Endothelial cell of umbilical vein (primary cell): ENCODE data around the gene ZNF141. TPM values are rescaled to one million over a fixed set of nuclear protein-coding genes. Genes with fewer than 3 reads are reported as not detected.

Experiments
- BruUV-seq: library from RNA; stranded (reverse); fragments of 400-500 nt; replicated peaks from 2 replicates; lab custom pipeline; 2021; lab: Mats Ljungman, UMichigan
- CTCF ChIA-PET: fragments of 300-600, 350-600 bp; sonication (Branson Sonifier 250); formaldehyde crosslinking; loops from one replicate; lab custom pipeline; 2021; ENCODE audit warnings: antibody characterized with exemption, inconsistent platforms; lab: Charles Lee
- POLR2A ChIA-PET: fragments of 300-600, 350-600 bp; sonication (Branson Sonifier 250); formaldehyde crosslinking; loops from one replicate; lab custom pipeline; 2021; ENCODE audit warnings: antibody characterized with exemption, inconsistent platforms; lab: Charles Lee
- DNase-seq: peaks from one replicate; pipeline ENCODE4 v3.0.0-alpha.2; 2011; ENCODE audit warnings: low read depth, low spot score
- FAIRE-seq: peaks from 2 replicates; lab custom pipeline; 2011; peaks lifted over from hg19 to GRCh38; lab: Jason Lieb, UNC
- H2AFZ ChIP-seq: 2 replicates; pipeline ENCODE4 v1.6.0; 2012; ENCODE audit warnings: low read depth, low read length, control low read depth, inconsistent platforms
- H3K27ac ChIP-seq: 2 replicates; pipeline ENCODE4 v1.5.1; 2011; ENCODE audit warnings: low read depth, mild to moderate bottlenecking, control low read depth, low read length, moderate library complexity; ENCODE audit not compliant: insufficient read depth
- H3K27me3 ChIP-seq, 2 experiments: 2 replicates each; pipeline versions ENCODE4 v1.6.0 to v1.6.1; 2011; ENCODE audit warnings: low read length in 2 of 2, mixed read lengths in 1 of 2; ENCODE audit not compliant: control insufficient read depth in 2 of 2, insufficient read depth in 2 of 2
- H3K36me3 ChIP-seq, 2 experiments: 2 replicates in 1 of 2; 3 replicates in 1 of 2; pipeline ENCODE4 v1.5.1; 2011; ENCODE audit warnings: low read length in 2 of 2, mild to moderate bottlenecking in 1 of 2, moderate library complexity in 1 of 2; ENCODE audit not compliant: control insufficient read depth in 2 of 2, insufficient read depth in 2 of 2; ENCODE audit errors: extremely low read depth in 1 of 2
- H3K4me1 ChIP-seq: 3 replicates; pipeline ENCODE4 v1.5.1; 2011; ENCODE audit warnings: mild to moderate bottlenecking, low read length; ENCODE audit not compliant: control insufficient read depth, insufficient read depth; ENCODE audit errors: extremely low read depth
- H3K4me2 ChIP-seq: 2 replicates; pipeline ENCODE4 v1.6.1; 2011; ENCODE audit warnings: low read length, control low read depth, mixed read lengths; ENCODE audit not compliant: insufficient read depth
- H3K4me3 ChIP-seq, 3 experiments: fragments of 200-600 bp in 1 of 3; sonication (generic), shearing (Covaris generic) in 1 of 3; replicated peaks in 1 of 3; 2 replicates each; pipeline ENCODE4 v1.5.1; 2011 to 2016; ENCODE audit warnings: control low read depth in 3 of 3, low read length in 3 of 3, mild to moderate bottlenecking in 2 of 3, inconsistent platforms in 1 of 3, low read depth in 1 of 3, moderate library complexity in 1 of 3; ENCODE audit not compliant: insufficient read depth in 1 of 3
- H3K79me2 ChIP-seq: 2 replicates; pipeline ENCODE4 v1.6.0; 2012; ENCODE audit warnings: low read length, inconsistent platforms; ENCODE audit not compliant: control insufficient read depth, insufficient read depth
- H3K9ac ChIP-seq: replicated peaks from 2 replicates; pipeline ENCODE3; 2011; ENCODE audit warnings: low read length, control low read depth; ENCODE audit not compliant: insufficient read depth; ENCODE audit errors: extremely low read depth
- H3K9me1 ChIP-seq: replicated peaks from 3 replicates; pipeline ENCODE4 v1.6.0; 2011; ENCODE audit warnings: mild to moderate bottlenecking, low read length; ENCODE audit not compliant: control insufficient read depth, insufficient read depth; ENCODE audit errors: extremely low read depth
- H3K9me3 ChIP-seq: replicated peaks from 2 replicates; pipeline ENCODE4 v1.5.1; 2012; ENCODE audit warnings: low read length, inconsistent platforms; ENCODE audit not compliant: control insufficient read depth, insufficient read depth
- H4K20me1 ChIP-seq: replicated peaks from 2 replicates; pipeline ENCODE3; 2011; ENCODE audit warnings: mild to moderate bottlenecking, low read length; ENCODE audit not compliant: control insufficient read depth, insufficient read depth; ENCODE audit errors: extremely low read depth
- EZH2 ChIP-seq: IDR thresholded peaks from 2 replicates; pipeline ENCODE4 v1.6.1; 2012; ENCODE audit warnings: borderline replicate concordance, low read depth, mild to moderate bottlenecking, moderate library complexity, low read length, inconsistent platforms; ENCODE audit not compliant: severe bottlenecking
- FOS ChIP-seq: IDR thresholded peaks from 2 replicates; pipeline ENCODE4 v1.6.1; 2011; ENCODE audit warnings: mild to moderate bottlenecking, low read length, moderate library complexity, borderline replicate concordance; ENCODE audit not compliant: insufficient read depth
- GATA2 ChIP-seq: IDR thresholded peaks from 2 replicates; pipeline ENCODE4 v1.7.0; 2011; ENCODE audit warnings: low read depth, mild to moderate bottlenecking, moderate library complexity, mixed read lengths, low read length; ENCODE audit not compliant: insufficient read length, insufficient read depth
- JUN ChIP-seq: IDR thresholded peaks from 2 replicates; pipeline ENCODE4 v1.6.1; 2011; ENCODE audit warnings: borderline replicate concordance, low read depth; ENCODE audit not compliant: insufficient read length, insufficient read depth
- MYC ChIP-seq: IDR thresholded peaks from one replicate; pipeline ENCODE4 v1.6.1; 2011; ENCODE audit warnings: mild to moderate bottlenecking, low read depth, low read length
- POLR2A ChIP-seq: IDR thresholded peaks from 2 replicates; pipeline ENCODE4 v1.6.1; 2012; ENCODE audit warnings: low read depth, mild to moderate bottlenecking, control low read depth, low read length
- POLR2AphosphoS5 ChIP-seq: IDR thresholded peaks from 2 replicates; pipeline ENCODE4 v1.6.1; 2012; ENCODE audit warnings: low read depth, mild to moderate bottlenecking, control low read depth, low read length, moderate library complexity; ENCODE audit not compliant: insufficient read depth
- dilution Hi-C: fragments of 300-500 bp; cut with MboI; formaldehyde crosslinking; loops from one replicate; pipeline ENCODE4 v1.15.0; 2019; ENCODE audit warnings: low sequenced_read_pairs; ENCODE audit not compliant: extremely low pct_ligation_motif_present
- intact Hi-C: fragments of 100-400 bp; cut with micrococcal nuclease; formaldehyde crosslinking; loops from one replicate; pipeline ENCODE4 v1.10.0; 2022
- polyA plus RNA-seq, 4 experiments: library from polyadenylated mRNA; depleted of rRNA in 3 of 4; stranded (reverse) in 3 of 4; unstranded in 1 of 4; fragments of >200 nt; gene quantifications; 2 replicates each; pipeline versions ENCODE4 v1.2.1 to v1.2.3, GENCODE V29; 2011 to 2012; ENCODE audit warnings: missing spikeins in 1 of 4
- total RNA-seq: library from RNA; stranded (reverse); gene quantifications from 2 replicates; pipeline ENCODE4 v1.2.3, GENCODE V29; 2021
- TF ChIP-seq, protein P1 (sequence below), 2 donors: IDR thresholded peaks; 1 replicate in 1 of 2; 2 replicates in 1 of 2; pipeline ENCODE4 v1.5.1; 2011; ENCODE audit warnings: low read length in 2 of 2, mild to moderate bottlenecking in 2 of 2, moderate library complexity in 2 of 2, control low read depth in 1 of 2, inconsistent platforms in 1 of 2, low read depth in 1 of 2; ENCODE audit not compliant: insufficient read depth in 1 of 2; ENCODE audit errors: extremely low read depth in 1 of 2
- TF ChIP-seq, protein P2 (sequence below): IDR thresholded peaks from 2 replicates; pipeline ENCODE4 v1.6.1; 2011; ENCODE audit not compliant: insufficient read depth, insufficient read length

ZNF141 gene
- total and polyA plus RNA-seq, 2 donors (not counting 3 experiments of a cell fraction or from before 2014, with no cell fraction given), result 2.2 to 11.4 TPM

DNA sequence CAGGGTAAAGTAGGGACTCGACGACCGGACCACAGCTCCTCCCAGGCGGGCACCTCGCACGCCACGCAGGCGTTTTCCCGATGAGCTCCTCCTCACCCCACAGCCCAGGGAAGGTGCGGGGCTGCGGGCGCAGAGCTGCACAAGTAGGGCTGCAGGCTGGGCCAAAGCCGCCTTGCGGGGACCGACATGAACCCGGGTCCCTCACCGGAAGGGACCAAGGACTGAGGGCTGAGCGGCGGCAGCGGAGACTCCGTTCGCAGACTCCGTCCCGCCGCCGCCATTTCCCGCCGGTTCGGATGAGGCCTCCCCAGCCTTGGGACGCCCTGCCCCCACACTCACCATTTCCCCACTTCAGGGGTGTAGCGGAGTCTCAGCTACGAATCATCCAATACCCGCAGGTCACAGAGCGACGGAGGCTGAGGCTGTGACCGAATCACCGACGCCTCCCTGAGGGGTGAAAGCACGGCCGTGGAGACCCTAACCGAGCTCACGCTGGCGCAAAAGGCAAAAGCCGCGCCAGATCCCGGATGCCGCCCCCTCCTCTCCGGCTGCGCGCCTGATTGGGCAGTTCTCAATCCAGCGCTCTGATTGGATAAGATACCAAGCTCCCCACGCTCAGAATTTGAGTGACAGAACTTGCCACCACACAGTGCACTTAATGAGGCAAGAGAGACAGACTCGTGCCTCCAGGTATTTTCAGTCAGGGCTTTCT, 32.5 kb upstream of the ZNF141 start, which contains the start of gene ZNF732:
Gene ZNF732, minus strand, starts transcription at position 506 of the 712 bp plus-strand sequence. Its CDS starts 164 bp downstream, at position 342.
- Histone ChIP-seq H4K20me1 (no peaks in the 10 kb centered on the region), H3K27ac (no peak within 1 kb of the TSS), H3K4me3 (peak within 1 kb of the TSS; percentile 14 to 36 (median 19)), H3K79me2 (no peaks in the 10 kb centered on the region), H3K27me3 (peaks cover 1 to 2% of the 10 kb centered on the region in 2 experiments), H3K4me2 (peak within 1 kb of the TSS; percentile 9), H3K36me3 (no peaks in the 10 kb centered on the region), H2AFZ (peak within 1 kb of the TSS; percentile 49), H3K9me3 (no peaks in the 10 kb centered on the region), H3K9ac (no peak within 1 kb of the TSS), H3K9me1 (no peaks in the 10 kb centered on the region), H3K4me1 (no peaks in the 10 kb centered on the region)
- intact Hi-C loops, result loop anchor here (2.0 kb wide), 1 partner anchor 32 kb away; the partner anchor contains the start of gene ZNF141
- CTCF ChIA-PET, result interaction anchor here (0.5 to 1.1 kb wide), 2 partner anchors 26 to 80 kb away, joined by 3 read pairs; no protein-coding TSS in a partner anchor
- TF ChIP-seq FOS (no peak), POLR2A (no peak), GATA2 (no peak), POLR2AphosphoS5 (no peak), EZH2 (no peak), MYC (no peak), JUN (no peak)
- TF ChIP-seq, protein P1, sequence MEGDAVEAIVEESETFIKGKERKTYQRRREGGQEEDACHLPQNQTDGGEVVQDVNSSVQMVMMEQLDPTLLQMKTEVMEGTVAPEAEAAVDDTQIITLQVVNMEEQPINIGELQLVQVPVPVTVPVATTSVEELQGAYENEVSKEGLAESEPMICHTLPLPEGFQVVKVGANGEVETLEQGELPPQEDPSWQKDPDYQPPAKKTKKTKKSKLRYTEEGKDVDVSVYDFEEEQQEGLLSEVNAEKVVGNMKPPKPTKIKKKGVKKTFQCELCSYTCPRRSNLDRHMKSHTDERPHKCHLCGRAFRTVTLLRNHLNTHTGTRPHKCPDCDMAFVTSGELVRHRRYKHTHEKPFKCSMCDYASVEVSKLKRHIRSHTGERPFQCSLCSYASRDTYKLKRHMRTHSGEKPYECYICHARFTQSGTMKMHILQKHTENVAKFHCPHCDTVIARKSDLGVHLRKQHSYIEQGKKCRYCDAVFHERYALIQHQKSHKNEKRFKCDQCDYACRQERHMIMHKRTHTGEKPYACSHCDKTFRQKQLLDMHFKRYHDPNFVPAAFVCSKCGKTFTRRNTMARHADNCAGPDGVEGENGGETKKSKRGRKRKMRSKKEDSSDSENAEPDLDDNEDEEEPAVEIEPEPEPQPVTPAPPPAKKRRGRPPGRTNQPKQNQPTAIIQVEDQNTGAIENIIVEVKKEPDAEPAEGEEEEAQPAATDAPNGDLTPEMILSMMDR (IDR thresholded peaks at IDR 0.05; ENCODE audit: extremely low read depth in 1 of 2, insufficient read depth in 1 of 2, low read depth in 1 of 2, low read length in 2 of 2), result no peak
- TF ChIP-seq, protein P2, sequence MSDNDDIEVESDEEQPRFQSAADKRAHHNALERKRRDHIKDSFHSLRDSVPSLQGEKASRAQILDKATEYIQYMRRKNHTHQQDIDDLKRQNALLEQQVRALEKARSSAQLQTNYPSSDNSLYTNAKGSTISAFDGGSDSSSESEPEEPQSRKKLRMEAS, result no peak
- BruUV-seq, result TSS peak; percentile 28
- DNase-seq, result peak; percentile 27
- POLR2A ChIA-PET, result no interaction called here
- FAIRE-seq, result peak; percentile 83
- dilution Hi-C loops, result no loop called here
